ENCODE measurements around the gene TRIM62.
A peak's percentile ranks its signal among the peaks of the same experiment; 100 is the strongest.
"Not testable (repeated sequence)": the region's sequence is repeated elsewhere in the genome, so short reads cannot be mapped to it uniquely, and the experiment has no call there.

Gene TRIM62

DNA sequence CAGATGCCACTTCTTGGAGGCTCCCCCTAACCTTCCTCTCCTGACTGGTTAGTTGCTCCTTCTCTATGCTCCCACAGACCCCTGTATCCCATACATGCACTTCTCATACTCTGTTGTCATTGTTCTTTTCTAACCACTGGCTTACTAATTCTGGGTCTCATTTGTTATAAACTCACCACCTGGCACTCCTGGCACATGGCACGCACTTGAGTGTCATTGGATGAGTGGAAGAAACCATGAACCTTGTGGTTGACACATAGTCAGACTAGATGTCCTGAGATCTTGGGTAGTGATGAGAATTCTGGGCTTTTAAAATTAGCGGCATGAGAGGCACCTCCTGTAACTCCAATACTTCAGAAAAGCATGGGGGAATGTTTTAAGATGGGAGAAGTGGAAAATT lies 49.3 kb downstream of the TRIM62 start:
- DNase-seq (ENCODE audit: low read depth) = no peak

DNA sequence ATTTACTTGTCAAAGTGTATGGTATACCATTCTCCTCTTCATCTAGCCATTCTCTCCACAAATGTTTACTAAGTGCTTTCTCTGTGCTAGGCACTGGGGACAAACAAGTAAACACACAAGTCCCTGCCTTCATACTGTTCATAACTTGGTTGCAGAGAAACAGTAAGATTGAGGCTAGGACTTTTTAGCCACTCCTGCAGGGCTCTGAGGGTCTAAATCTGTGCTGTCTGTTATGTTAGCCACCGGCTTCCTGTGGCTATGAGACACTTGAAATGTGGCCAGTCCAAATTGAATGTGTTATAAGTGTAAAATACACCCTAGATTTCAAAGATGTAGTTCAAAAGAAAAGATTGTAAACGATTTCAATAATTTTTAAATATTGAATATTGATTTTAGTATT lies 50.7 kb downstream of the TRIM62 start:
- no peak for DNase-seq (ENCODE audit: low read depth)

DNA sequence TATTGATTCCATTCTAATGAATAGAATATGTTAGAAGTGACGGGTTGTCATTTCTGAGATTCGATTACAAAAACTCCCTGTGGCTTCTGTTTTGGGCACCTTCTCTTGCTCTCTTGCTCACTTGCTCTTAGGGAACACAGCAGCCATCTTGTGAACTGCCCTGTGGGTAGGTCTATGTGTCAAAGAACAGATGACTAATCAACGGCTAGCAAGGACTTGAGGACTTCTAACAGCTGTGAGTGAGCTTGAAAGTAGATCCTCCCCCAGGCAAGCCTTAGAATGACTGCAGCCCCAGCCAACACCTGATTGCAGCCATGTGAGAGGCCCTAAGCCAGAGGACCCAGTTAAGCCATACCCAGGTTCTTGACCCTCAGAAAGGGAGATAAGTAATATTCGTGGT lies 51.5 kb downstream of the TRIM62 start:
- no peak for DNase-seq (ENCODE audit: low read depth)

DNA sequence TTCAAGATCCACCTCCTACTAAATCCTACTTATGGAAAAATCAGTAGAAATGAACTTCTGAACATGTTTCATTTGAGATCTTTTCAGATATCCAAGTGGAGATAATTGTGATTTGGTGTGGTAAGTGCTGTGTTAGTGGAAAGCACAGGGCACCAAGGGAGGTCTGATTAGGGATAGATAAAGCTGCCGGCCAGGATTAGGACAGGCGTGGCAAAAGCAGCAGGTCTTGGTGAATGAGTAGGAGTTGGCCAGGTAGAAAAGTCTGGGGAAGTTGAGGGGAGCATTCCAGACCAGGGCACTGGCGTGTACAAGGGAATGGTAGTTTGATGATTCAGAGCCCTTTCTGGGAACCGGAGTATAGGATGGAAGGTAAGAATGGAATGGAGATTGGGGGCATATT lies 53.1 kb downstream of the TRIM62 start:
- no peak for DNase-seq (ENCODE audit: low read depth)

DNA sequence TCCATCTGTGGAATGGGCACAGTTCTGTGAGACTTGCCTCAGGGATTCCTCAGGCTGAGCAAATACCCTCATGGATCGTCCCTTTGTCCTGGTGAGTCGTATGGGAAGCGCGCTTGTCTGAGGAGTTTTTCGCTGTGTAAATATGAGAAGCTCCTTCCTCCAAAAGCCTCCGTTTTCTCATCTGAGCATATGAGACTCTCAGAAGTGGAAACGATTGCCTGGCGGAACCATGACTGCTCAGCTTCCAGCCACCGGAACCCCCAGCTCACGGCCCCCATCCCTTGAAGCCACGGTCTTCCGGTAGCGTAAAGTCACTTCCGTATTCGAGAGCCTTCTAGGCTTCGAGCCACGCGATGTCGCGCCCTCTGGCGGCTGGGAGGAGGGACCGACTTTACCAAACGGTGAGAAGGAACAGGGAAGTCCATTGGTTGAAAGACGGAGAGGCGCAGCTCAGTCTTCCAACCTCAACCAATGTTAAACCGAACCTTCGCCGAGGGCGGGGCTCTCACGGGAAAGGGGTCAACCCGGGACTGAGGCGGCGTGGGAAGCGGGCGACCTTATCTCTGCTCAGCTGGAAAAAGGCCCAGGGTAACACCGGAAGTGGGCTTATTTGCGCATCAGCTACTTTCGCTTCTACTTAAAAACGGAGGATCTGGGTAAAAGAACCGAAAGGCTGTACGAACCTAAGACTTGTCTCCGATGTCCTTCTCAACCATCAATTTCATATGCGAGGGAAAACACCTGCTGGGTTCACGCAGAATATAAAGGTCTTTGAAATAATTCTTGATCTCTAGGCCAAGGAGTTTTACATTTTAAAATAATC lies 54.6 kb downstream of the TRIM62 start:
- peak; percentile 99 for DNase-seq (ENCODE audit: low read depth)

- no peak for DNase-seq (ENCODE audit: low read depth)
Measured at GRCh38 chr1:33126411-33127000, 55.3 kb downstream of the TRIM62 start.

DNA sequence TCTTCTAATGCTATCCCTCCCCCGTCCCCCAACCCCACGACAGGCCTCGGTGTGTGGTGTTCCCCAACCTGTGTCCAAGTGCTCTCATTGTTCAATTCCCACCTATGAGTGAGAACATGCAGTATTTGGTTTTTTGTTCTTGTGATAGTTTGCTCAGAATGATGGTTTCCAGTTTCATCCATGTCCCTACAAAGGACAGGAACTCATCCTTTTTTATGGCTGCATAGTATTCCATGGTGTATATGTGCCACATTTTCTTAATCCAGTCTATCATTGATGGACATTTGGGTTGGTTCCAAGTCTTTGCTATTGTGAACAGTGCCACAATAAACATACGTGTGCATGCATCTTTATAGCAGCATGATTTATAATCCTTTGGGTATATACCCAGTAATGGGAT lies 57.2 kb downstream of the TRIM62 start:
- not testable (repeated sequence) for DNase-seq (ENCODE audit: low read depth)

DNA sequence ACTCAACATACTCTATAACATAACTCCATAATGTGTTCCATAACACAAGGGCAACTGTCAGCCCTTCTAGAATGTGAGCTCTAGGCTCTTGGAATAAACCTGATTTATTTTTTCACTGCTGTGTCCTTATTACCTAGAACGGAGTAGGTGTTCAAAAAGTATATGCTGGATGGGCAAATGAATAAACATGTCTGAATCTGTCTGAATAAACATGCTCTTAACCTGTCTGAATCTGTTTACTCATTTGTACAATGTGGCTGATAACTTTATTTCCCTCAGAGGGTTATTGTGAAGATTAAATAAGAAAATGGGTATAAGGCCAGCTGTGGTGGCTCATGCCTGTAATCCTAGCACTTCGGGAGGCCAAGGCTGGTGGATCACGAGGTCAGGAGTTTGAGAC lies 58.6 kb downstream of the TRIM62 start:
- no peak for DNase-seq (ENCODE audit: low read depth)

DNA sequence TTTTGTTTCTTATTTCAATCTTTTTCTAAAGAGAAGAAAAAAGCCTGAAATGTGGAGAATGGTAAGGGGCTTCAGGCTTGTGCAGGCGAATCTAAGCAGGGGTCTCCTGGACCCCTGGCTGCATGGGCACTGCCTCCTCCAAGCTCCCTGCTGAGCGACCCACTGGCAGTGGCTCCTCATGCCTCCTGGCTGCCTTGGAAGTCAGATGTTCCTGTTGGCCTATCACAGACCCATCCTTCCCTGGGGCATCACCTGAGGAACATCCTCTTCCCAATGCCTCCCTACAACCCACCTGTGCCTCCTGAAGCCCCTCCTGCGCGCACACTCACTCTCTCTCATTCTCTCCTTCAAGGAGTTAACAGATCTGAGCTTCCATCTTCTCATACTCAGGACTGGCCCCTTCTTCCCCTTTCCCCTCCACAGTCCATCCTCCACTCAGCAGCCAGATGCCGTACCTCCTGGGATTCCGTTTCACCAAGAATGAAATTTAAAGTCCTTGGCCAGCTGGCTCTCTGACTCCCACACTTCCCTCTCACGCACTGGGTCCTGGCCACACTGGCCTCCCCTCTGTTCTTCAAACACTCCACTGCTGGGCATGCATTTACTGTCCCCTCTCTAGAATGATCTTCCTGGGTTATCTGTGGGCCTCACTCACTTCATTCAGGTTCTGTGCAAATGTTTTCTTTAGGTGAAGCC lies 59.2 kb downstream of the TRIM62 start:
- DNase-seq (ENCODE audit: low read depth) = no peak

DNA sequence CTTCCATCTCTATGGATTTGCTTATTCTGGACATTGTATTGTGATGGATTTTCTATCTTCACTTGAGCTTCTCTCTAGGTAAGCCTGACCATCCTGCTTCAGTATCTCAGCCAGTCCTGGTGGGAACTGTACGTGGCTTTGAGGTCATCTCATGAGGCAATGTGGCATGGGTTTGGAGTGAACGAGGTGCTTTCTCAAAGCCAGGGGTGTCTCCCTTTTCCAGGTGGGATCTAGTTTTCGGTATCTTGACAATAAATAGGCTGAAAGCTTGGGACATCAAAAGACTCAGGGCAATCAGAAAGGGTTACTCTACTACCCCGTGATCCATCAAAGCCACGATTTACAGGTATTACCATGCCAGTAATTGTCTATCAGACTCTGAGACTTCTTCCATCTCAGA lies 60.1 kb downstream of the TRIM62 start:
- DNase-seq (ENCODE audit: low read depth) = no peak

DNA sequence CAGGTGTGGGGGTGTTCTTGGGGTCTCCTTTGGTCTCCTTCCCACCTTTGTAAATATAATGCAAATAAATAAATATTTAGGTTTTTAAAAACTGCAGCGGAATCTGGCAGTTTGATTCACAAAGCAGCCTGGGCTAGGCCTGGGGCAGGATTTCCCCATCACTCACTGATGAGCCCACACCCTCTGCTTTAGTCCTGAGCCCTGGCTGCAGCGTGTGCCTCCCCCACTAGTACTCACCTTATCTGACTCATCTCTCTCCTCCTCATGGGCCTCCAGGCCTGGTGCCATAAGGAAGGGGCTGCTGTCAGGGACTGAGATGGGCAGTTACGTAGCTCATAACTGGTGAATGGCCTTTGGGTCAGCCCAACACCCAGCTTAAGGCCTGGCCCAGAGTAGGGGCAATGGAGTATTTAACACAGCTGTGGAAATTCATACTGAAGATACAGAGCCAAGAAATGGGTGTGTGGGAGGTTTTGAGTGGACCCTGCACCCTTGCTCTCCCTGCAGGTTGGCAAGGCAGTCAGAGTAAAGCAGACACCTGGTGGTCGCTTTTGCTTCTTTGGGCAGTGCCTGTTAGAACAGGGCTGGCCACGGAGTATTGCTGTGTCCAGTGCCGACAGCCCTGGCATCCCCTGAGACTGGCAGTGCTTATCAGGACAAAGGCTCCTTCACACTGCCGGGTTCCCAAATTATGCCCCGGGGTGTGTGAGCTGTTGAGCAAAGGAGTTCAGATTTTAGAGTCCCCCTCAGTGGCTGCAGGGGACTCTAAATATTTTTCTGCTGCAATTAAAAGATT lies 61.2 kb downstream of the TRIM62 start:
- DNase-seq (ENCODE audit: low read depth) = no peak

DNA sequence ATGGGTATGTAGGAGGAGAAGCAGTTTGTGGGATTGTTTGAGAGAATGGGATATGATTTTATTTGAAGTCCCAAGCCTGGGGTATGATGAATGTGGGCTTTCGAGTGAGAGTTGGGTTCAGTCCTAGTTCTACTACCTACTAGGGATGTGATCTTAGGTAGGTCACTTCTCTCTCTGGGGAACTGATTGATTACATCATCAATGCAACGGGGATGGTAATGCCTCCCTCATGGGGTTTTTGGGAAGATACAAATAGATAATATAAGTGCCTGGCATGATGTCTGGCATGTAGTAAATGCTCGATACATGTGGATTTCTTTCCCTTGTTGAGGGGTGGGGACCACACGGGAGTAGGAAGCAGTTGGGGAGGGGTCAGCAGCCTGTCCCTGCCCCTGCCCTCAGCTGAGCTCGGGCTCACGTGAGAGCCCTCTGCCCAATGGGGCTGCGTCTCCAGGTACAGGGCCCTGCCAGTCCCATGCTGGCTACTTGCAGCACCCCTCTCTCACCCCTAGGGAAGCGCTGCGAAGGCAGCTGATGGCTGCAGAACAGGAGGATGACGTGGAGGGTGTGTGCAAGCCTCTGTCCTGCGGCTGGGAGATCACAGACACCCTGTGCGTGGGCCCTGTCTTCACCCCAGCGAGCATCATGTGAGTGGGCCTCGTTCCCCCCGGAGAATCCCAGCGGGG lies 62.2 kb downstream of the TRIM62 start:
- DNase-seq (ENCODE audit: low read depth) = no peak

- no peak for DNase-seq (ENCODE audit: low read depth)
Measured at GRCh38 chr1:33119050-33119449, 62.8 kb downstream of the TRIM62 start.

DNA sequence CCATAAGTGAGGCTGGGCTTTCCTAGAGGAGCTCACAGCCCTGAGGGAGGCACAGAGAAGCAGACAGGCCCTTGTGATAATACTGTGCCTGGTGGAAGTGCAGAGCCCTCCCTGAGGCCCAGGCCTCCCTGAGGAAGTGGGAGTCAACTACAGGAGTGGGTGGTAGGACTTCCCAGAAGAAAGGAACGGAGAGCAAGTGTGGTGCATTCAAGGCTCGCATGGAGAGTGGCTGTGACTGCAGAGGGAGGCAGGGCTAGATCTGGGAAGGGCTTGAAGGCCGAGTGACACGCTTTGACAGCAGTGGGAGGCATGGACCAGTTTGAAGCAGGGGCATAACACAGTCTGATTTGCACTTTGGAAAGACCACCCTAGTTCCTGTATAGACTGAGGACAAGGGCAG lies 63.6 kb downstream of the TRIM62 start:
- no peak for DNase-seq (ENCODE audit: low read depth)

DNA sequence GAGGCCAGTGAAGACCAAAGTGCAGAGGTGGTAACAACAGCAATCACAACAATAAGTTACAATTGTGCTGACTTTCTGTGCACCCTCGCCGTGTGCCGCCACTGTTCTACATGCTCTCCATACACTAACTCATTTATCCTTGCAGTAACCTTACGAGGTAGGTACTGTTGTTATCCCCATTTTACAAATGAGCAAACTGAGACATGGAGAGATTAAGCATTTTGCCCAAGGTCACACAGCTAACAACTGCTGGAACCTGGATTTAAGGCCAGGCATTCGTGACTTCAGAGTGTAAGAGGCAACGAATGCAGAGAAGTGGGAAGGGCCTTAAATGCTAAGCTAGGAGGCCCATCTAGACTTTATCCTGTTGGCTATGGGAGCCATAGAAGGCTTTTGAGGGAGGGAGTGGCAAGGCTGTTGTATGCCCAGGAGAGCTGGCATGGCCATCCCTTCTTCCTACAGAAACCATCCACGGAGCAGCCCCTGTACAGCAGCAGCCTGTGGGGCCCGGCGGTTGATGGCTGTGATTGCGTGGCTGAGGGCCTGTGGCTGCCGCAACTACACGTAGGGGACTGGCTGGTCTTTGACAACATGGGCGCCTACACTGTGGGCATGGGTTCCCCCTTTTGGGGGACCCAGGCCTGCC lies 64.3 kb downstream of the TRIM62 start:
- no peak for DNase-seq (ENCODE audit: low read depth)

DNA sequence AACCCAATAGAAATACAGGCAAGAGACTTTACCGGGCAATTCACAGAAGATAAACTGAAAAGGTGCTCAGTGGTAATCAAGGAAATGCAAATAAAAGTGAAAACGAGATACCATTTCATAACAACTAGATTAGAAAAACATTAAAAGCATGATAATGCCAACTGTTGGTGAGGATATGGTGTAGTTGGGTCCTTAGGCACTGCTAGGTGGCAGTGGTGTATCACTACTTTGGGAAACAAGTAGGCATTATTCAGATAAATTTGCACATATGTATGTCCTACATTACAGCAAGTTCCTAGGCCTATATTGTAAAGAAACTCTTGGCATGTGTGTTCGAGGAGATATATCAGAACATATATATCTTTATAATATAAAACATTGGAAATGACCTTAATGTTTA lies 69.9 kb downstream of the TRIM62 start:
- DNase-seq (ENCODE audit: low read depth) = no peak

DNA sequence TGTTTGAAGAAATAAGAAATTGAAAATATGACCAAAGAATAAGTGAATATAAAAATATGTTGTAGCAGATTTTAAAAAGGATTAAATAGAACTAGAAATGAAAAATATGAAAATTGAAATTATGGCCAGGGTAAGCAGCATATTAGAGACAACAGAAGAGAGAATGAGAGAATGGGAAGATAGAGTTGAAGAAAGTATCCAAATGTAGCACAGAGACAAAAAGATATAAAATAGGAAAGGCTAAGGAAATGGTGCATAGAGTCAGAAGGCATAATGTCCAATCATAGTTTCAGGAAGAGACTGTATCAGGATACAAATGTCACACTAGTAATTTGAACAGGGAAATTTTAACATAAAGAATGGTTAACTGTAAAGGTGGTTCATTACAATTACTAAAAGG lies 71.4 kb downstream of the TRIM62 start:
- no peak for DNase-seq (ENCODE audit: low read depth)

DNA sequence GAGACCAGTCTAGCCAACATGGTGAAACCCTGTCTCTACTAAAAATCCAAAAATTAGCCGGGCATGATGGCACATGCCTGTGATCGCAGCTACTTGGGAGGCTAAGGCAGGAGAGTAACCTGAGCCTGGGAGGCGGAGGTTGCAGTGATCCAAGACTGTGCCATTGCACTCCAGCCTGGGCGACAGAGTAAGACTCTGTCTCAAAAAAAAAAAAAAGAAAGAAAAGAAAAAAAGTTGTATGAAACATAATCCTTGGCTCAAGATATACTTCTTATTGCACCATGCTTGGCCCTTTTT lies 81.8 kb downstream of the TRIM62 start:
- DNase-seq (ENCODE audit: low read depth) = not testable (repeated sequence)

GRCh38 chr1:33099290-33100118 lies 82.3 kb downstream of the TRIM62 start:
- DNase-seq (ENCODE audit: low read depth) = peak; percentile 31

GRCh38 chr1:33098371-33098770 lies 83.5 kb downstream of the TRIM62 start:
- DNase-seq (ENCODE audit: low read depth) = no peak

DNA sequence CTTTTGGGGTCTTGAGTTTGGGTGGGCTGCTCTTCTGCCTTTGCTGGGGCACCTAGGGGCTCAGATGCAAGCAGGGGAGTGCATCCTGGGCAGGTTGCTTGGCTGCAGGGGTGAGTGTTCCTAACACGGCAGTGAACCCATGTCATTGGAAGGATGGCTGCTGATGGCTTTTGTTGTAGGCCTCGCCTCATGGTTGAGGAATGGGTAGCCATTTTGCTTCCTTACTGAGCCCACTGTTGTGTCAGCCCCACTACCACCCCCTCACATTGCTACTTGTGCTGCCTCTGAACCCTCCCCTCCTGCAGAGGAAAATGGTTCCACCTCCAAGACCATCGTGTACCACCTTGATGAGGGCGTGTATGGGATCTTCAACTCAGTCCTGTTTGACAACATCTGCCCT lies 84.1 kb downstream of the TRIM62 start:
- DNase-seq (ENCODE audit: low read depth) = no peak
